Neural cell (in vitro differentiated cells): ENCODE measurements around the gene UNC5A. TPM values are rescaled to one million over a fixed set of nuclear protein-coding genes. Genes with fewer than 3 reads are reported as not detected.

Experiments
- H2AFZ ChIP-seq: fragments of 200-600, 300-800 bp; sonication (generic), shearing (Covaris generic); 2 replicates; pipeline ENCODE4 v1.6.0; 2014; ENCODE audit warnings: low read depth, mild to moderate bottlenecking, antibody characterized with exemption, low read length, moderate library complexity
- H3F3A ChIP-seq: fragments of 200-600 bp; shearing (Covaris generic); 2 replicates; pipeline ENCODE4 v1.6.1; 2016; ENCODE audit warnings: mild to moderate bottlenecking, moderate library complexity, mixed read lengths, antibody characterized with exemption, low read length; ENCODE audit not compliant: insufficient read depth, poor library complexity, severe bottlenecking
- H3K27ac ChIP-seq: fragments of 200-600, 300-800 bp; sonication (generic), shearing (Covaris generic); 2 replicates; pipeline ENCODE4 v1.5.1; 2014; ENCODE audit warnings: mild to moderate bottlenecking, low read length, moderate library complexity
- H3K27me3 ChIP-seq: fragments of 300-800, 200-600 bp; sonication (generic), shearing (Covaris generic); 2 replicates; pipeline ENCODE4 v1.6.0; 2014; ENCODE audit warnings: mild to moderate bottlenecking, low read depth, low read length, moderate library complexity; ENCODE audit not compliant: insufficient read depth
- H3K36me3 ChIP-seq: fragments of 300-800, 200-600 bp; sonication (generic), shearing (Covaris generic); 2 replicates; pipeline ENCODE4 v1.5.1; 2014; ENCODE audit warnings: mild to moderate bottlenecking, antibody characterized with exemption, low read length, moderate library complexity; ENCODE audit not compliant: insufficient read depth
- H3K4me2 ChIP-seq: fragments of 300-800, 200-600 bp; sonication (generic), shearing (Covaris generic); 2 replicates; pipeline ENCODE4 v1.6.0; 2014; ENCODE audit warnings: mild to moderate bottlenecking, low read length
- H3K4me3 ChIP-seq: fragments of 300-800, 200-600 bp; sonication (generic), shearing (Covaris generic); 2 replicates; pipeline ENCODE4 v1.5.1; 2014; ENCODE audit warnings: mild to moderate bottlenecking, low read length, moderate library complexity
- H3K79me2 ChIP-seq: fragments of 200-600 bp; shearing (Covaris generic); replicated peaks from 2 replicates; pipeline ENCODE4 v1.6.0; 2014; ENCODE audit warnings: mild to moderate bottlenecking, low read length, moderate library complexity; ENCODE audit not compliant: insufficient read depth
- H3K9ac ChIP-seq: fragments of 300-800, 200-600 bp; sonication (generic), shearing (Covaris generic); 2 replicates; pipeline ENCODE4 v1.6.1; 2016; ENCODE audit warnings: mild to moderate bottlenecking, low read length, mixed read lengths
- H3K9me2 ChIP-seq: fragments of 200-600 bp; shearing (Covaris generic); 2 replicates; pipeline ENCODE4 v1.6.1; 2016; ENCODE audit warnings: mild to moderate bottlenecking, low read length, mixed read lengths; ENCODE audit not compliant: insufficient read depth
- H3K9me3 ChIP-seq: fragments of 200-600, 300-800 bp; sonication (generic), shearing (Covaris generic); 2 replicates; pipeline ENCODE4 v1.6.1; 2016; ENCODE audit warnings: mild to moderate bottlenecking, mixed run types, low read length, moderate library complexity, mixed read lengths
- H4K20me1 ChIP-seq: fragments of 200-600 bp; shearing (Covaris generic); 2 replicates; pipeline ENCODE4 v1.6.1; 2016; ENCODE audit warnings: mild to moderate bottlenecking, mixed run types; ENCODE audit not compliant: insufficient read depth
- EP300 ChIP-seq: fragments of 450-650 bp; conservative IDR thresholded peaks from 2 replicates; pipeline ENCODE4 v1.6.1; 2014; ENCODE audit warnings: antibody characterized with exemption, mild to moderate bottlenecking, moderate library complexity; ENCODE audit not compliant: poor library complexity, severe bottlenecking
- EZH2 ChIP-seq: fragments of 200-600, 300-800 bp; shearing (Covaris generic), sonication (generic); IDR thresholded peaks from 2 replicates; pipeline ENCODE4 v1.6.1; 2014; ENCODE audit warnings: antibody characterized with exemption, low read length, borderline replicate concordance, mild to moderate bottlenecking; ENCODE audit not compliant: insufficient read depth, poor library complexity, severe bottlenecking
- MXI1 ChIP-seq: fragments of 450-650 bp; conservative IDR thresholded peaks from 2 replicates; pipeline ENCODE4 v1.6.1; 2014; ENCODE audit warnings: antibody characterized with exemption, mild to moderate bottlenecking; ENCODE audit not compliant: poor library complexity, severe bottlenecking
- POLR2AphosphoS5 ChIP-seq: IDR thresholded peaks from 2 replicates; pipeline ENCODE4 v1.6.1; 2012
- RAD21 ChIP-seq: fragments of 450-650 bp; conservative IDR thresholded peaks from 2 replicates; pipeline ENCODE4 v1.6.1; 2014; ENCODE audit warnings: antibody characterized with exemption, mild to moderate bottlenecking, moderate library complexity
- SMC3 ChIP-seq: fragments of 450-650 bp; conservative IDR thresholded peaks from 2 replicates; pipeline ENCODE4 v1.6.1; 2014; ENCODE audit warnings: antibody characterized with exemption, mild to moderate bottlenecking, moderate library complexity; ENCODE audit not compliant: poor library complexity
- TAF1 ChIP-seq: IDR thresholded peaks from 2 replicates; pipeline ENCODE4 v1.6.1; 2012; ENCODE audit warnings: low read depth
- polyA plus RNA-seq: library from polyadenylated mRNA; depleted of rRNA; stranded (reverse); fragments of >200 nt; gene quantifications from 2 replicates; pipeline ENCODE4 v1.2.3, GENCODE V29; 2014
- TF ChIP-seq, protein P1 (sequence below): fragments of 450-650 bp; IDR thresholded peaks from 2 replicates; pipeline ENCODE4 v1.5.1; 2014; ENCODE audit warnings: antibody characterized with exemption, mild to moderate bottlenecking, moderate library complexity; ENCODE audit not compliant: poor library complexity, severe bottlenecking
- TF ChIP-seq, protein P2 (sequence below): IDR thresholded peaks from 2 replicates; pipeline ENCODE4 v1.6.1; 2012; ENCODE audit warnings: borderline replicate concordance

UNC5A gene
- polyA plus RNA-seq, 1 donor from 2014 or later, result 2.7 TPM

- H4K20me1 ChIP-seq, result no peaks in the 10 kb centered on the region
- no peaks in the 10 kb centered on the region for H3K27me3 ChIP-seq
- no peak overlapping the region for H3K4me3 ChIP-seq
- H3K9me2 ChIP-seq, result no peaks in the 10 kb centered on the region
- TF ChIP-seq, protein P1, sequence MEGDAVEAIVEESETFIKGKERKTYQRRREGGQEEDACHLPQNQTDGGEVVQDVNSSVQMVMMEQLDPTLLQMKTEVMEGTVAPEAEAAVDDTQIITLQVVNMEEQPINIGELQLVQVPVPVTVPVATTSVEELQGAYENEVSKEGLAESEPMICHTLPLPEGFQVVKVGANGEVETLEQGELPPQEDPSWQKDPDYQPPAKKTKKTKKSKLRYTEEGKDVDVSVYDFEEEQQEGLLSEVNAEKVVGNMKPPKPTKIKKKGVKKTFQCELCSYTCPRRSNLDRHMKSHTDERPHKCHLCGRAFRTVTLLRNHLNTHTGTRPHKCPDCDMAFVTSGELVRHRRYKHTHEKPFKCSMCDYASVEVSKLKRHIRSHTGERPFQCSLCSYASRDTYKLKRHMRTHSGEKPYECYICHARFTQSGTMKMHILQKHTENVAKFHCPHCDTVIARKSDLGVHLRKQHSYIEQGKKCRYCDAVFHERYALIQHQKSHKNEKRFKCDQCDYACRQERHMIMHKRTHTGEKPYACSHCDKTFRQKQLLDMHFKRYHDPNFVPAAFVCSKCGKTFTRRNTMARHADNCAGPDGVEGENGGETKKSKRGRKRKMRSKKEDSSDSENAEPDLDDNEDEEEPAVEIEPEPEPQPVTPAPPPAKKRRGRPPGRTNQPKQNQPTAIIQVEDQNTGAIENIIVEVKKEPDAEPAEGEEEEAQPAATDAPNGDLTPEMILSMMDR, result no peak
- H3K36me3 ChIP-seq, result no peaks in the 10 kb centered on the region
- no peak overlapping the region for H3K9ac ChIP-seq
- H2AFZ ChIP-seq, result no peak overlapping the region
- H3K79me2 ChIP-seq, result no peaks in the 10 kb centered on the region
- H3K9me3 ChIP-seq, result no peaks in the 10 kb centered on the region
- no peaks in the 10 kb centered on the region for H3F3A ChIP-seq
- no peak overlapping the region for H3K27ac ChIP-seq
- no peak overlapping the region for H3K4me2 ChIP-seq
Observed at GRCh38 chr5:176799488-176799887, 10.9 kb upstream of the UNC5A start.

DNA sequence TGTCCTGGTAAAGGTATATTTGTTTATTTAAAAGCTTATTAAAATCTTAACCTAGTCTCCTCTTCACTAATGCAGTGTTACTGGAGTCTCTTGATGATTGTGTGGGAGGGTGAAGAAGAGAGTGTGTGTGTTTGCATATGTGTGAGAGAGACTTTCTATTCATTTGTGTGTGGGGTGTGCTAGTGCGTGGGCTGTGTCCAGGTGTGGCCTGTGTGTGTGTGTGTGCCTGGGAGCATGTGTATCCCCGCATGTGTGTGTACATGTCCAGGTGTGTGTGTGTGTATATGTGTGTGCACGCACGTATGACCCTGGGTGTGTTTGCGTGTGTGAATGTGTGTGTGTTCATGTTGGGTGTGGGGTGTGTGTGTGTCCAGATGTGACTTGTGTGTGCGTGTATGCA, 10.3 kb upstream of the UNC5A start:
- Histone ChIP-seq H3K79me2 (no peaks in the 10 kb centered on the region), H2AFZ (no peak overlapping the region), H4K20me1 (no peaks in the 10 kb centered on the region), H3K9me3 (no peaks in the 10 kb centered on the region), H3K27ac (no peak overlapping the region), H3K4me2 (no peak overlapping the region), H3K4me3 (no peak overlapping the region), H3K36me3 (no peaks in the 10 kb centered on the region), H3K9me2 (no peaks in the 10 kb centered on the region), H3K27me3 (no peaks in the 10 kb centered on the region), H3K9ac (no peak overlapping the region), H3F3A (no peaks in the 10 kb centered on the region)
- TF ChIP-seq, protein P2, sequence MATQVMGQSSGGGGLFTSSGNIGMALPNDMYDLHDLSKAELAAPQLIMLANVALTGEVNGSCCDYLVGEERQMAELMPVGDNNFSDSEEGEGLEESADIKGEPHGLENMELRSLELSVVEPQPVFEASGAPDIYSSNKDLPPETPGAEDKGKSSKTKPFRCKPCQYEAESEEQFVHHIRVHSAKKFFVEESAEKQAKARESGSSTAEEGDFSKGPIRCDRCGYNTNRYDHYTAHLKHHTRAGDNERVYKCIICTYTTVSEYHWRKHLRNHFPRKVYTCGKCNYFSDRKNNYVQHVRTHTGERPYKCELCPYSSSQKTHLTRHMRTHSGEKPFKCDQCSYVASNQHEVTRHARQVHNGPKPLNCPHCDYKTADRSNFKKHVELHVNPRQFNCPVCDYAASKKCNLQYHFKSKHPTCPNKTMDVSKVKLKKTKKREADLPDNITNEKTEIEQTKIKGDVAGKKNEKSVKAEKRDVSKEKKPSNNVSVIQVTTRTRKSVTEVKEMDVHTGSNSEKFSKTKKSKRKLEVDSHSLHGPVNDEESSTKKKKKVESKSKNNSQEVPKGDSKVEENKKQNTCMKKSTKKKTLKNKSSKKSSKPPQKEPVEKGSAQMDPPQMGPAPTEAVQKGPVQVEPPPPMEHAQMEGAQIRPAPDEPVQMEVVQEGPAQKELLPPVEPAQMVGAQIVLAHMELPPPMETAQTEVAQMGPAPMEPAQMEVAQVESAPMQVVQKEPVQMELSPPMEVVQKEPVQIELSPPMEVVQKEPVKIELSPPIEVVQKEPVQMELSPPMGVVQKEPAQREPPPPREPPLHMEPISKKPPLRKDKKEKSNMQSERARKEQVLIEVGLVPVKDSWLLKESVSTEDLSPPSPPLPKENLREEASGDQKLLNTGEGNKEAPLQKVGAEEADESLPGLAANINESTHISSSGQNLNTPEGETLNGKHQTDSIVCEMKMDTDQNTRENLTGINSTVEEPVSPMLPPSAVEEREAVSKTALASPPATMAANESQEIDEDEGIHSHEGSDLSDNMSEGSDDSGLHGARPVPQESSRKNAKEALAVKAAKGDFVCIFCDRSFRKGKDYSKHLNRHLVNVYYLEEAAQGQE, result no peak
- TF ChIP-seq POLR2AphosphoS5 (no peak), EP300 (no peak), EZH2 (no peak), RAD21 (no peak), MXI1 (no peak), SMC3 (no peak), TAF1 (no peak)
- TF ChIP-seq, protein P1, result no peak
